ENCODE results near the gene SFTPD.

Gene SFTPD

DNA sequence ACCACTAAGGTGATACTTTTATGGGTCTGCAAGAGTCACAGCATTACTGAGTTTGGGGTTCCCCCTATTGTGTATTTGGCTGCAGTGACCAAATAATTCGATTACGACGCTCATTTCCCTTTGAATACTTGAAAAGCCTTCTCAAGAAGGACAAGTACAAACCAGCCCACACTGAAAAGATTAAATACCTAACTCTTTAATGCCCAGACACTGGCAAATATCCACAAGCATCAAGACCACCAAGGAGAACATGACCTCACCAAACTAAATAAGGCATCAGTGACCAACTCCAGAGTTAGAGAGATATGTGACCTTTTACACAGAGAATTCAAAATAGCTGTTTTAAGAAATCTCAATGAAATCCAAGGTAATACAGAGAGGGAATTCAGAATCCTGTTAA lies 31.8 kb upstream of the SFTPD start:
- Histone ChIP-seq H3K27me3 (ENCODE audit: control insufficient read depth, insufficient read depth, low read length) (peaks cover 25% of the 10 kb centered on the region), H3K9me3 (ENCODE audit: control insufficient read depth, insufficient read depth, low read length) (no peaks in the 10 kb centered on the region), H3K36me3 (ENCODE audit: control insufficient read depth, insufficient read depth, low read length) (no peaks in the 10 kb centered on the region), H3K4me3 (ENCODE audit: low read depth, low read length) (no peak overlapping the region), H3K9ac (ENCODE audit: low read depth, low read length) (no peak overlapping the region), H3K4me1 (ENCODE audit: control insufficient read depth, insufficient read depth, low read length) (no peaks in the 10 kb centered on the region)

- H3K4me3 ChIP-seq (ENCODE audit: low read depth, low read length) = no peak overlapping the region
- no peaks in the 10 kb centered on the region for H3K4me1 ChIP-seq (ENCODE audit: control insufficient read depth, insufficient read depth, low read length)
- H3K27me3 ChIP-seq (ENCODE audit: control insufficient read depth, insufficient read depth, low read length) = peaks cover 25% of the 10 kb centered on the region
- H3K9me3 ChIP-seq (ENCODE audit: control insufficient read depth, insufficient read depth, low read length) = no peaks in the 10 kb centered on the region
- no peak overlapping the region for H3K9ac ChIP-seq (ENCODE audit: low read depth, low read length)
- H3K36me3 ChIP-seq (ENCODE audit: control insufficient read depth, insufficient read depth, low read length) = no peaks in the 10 kb centered on the region
Measured at GRCh38 chr10:79979976-79980687, 31.2 kb upstream of the SFTPD start.

- Histone ChIP-seq H3K36me3 (ENCODE audit: control insufficient read depth, insufficient read depth, low read length) (no peaks in the 10 kb centered on the region), H3K9me3 (ENCODE audit: control insufficient read depth, insufficient read depth, low read length) (no peaks in the 10 kb centered on the region), H3K27me3 (ENCODE audit: control insufficient read depth, insufficient read depth, low read length) (peaks cover 25% of the 10 kb centered on the region), H3K9ac (ENCODE audit: low read depth, low read length) (no peak overlapping the region), H3K4me3 (ENCODE audit: low read depth, low read length) (no peak overlapping the region), H3K4me1 (ENCODE audit: control insufficient read depth, insufficient read depth, low read length) (no peaks in the 10 kb centered on the region)
Measured at GRCh38 chr10:79979310-79979975, 30.5 kb upstream of the SFTPD start.

GRCh38 chr10:79976999-79977398 lies 28.1 kb upstream of the SFTPD start:
- H3K27me3 ChIP-seq (ENCODE audit: control insufficient read depth, insufficient read depth, low read length) = peaks cover 12% of the 10 kb centered on the region
- H3K9me3 ChIP-seq (ENCODE audit: control insufficient read depth, insufficient read depth, low read length) = no peaks in the 10 kb centered on the region
- no peak overlapping the region for H3K9ac ChIP-seq (ENCODE audit: low read depth, low read length)
- no peaks in the 10 kb centered on the region for H3K36me3 ChIP-seq (ENCODE audit: control insufficient read depth, insufficient read depth, low read length)
- H3K4me1 ChIP-seq (ENCODE audit: control insufficient read depth, insufficient read depth, low read length) = no peaks in the 10 kb centered on the region
- no peak overlapping the region for H3K4me3 ChIP-seq (ENCODE audit: low read depth, low read length)

- Histone ChIP-seq H3K9ac (ENCODE audit: low read depth, low read length) (no peak overlapping the region), H3K4me3 (ENCODE audit: low read depth, low read length) (no peak overlapping the region), H3K27me3 (ENCODE audit: control insufficient read depth, insufficient read depth, low read length) (no peaks in the 10 kb centered on the region), H3K9me3 (ENCODE audit: control insufficient read depth, insufficient read depth, low read length) (no peaks in the 10 kb centered on the region), H3K4me1 (ENCODE audit: control insufficient read depth, insufficient read depth, low read length) (no peaks in the 10 kb centered on the region), H3K36me3 (ENCODE audit: control insufficient read depth, insufficient read depth, low read length) (no peaks in the 10 kb centered on the region)
Measured at GRCh38 chr10:79970062-79970461, 21.2 kb upstream of the SFTPD start.

DNA sequence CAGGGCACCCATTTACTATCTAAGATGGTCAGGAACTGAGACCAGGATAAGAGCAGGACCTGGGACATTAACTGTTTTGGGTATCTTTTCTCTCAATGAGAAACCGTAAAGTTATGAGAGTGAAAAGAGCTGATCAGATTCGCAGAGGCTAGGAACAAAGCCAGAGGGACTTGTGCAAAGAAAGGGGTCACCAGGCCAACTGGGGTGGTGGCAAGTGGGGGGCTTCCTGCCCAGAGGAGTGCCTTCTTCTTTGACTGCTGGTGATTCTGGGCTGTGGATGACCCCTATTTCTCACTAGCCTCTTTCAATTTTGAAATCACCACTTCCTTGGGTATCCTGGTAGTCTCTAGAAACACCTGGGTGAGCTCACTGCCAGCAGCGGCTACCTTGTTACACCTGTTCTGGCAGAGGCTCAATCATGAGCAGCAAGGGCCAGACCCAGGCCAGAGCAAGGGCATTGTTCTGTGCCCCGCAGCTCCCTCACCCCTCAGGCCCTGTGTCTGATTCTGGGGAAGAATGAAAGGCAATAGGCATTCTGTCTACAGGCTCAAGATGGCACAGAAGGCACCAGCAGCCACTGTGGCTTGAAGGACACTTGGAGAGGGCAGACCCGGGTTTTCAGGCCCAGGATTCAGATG lies 999 bp downstream of the SFTPD start:
- Histone ChIP-seq H3K9me3 (ENCODE audit: control insufficient read depth, insufficient read depth, low read length) (no peaks in the 10 kb centered on the region), H3K4me1 (ENCODE audit: control insufficient read depth, insufficient read depth, low read length) (no peaks in the 10 kb centered on the region), H3K36me3 (ENCODE audit: control insufficient read depth, insufficient read depth, low read length) (no peaks in the 10 kb centered on the region), H3K9ac (ENCODE audit: low read depth, low read length) (no peak overlapping the region), H3K27me3 (ENCODE audit: control insufficient read depth, insufficient read depth, low read length) (no peaks in the 10 kb centered on the region), H3K4me3 (ENCODE audit: low read depth, low read length) (no peak overlapping the region)

- no peaks in the 10 kb centered on the region for H3K9me3 ChIP-seq (ENCODE audit: control insufficient read depth, insufficient read depth, low read length)
- no peak overlapping the region for H3K9ac ChIP-seq (ENCODE audit: low read depth, low read length)
- H3K36me3 ChIP-seq (ENCODE audit: control insufficient read depth, insufficient read depth, low read length) = no peaks in the 10 kb centered on the region
- H3K4me1 ChIP-seq (ENCODE audit: control insufficient read depth, insufficient read depth, low read length) = no peaks in the 10 kb centered on the region
- H3K4me3 ChIP-seq (ENCODE audit: low read depth, low read length) = no peak overlapping the region
- no peaks in the 10 kb centered on the region for H3K27me3 ChIP-seq (ENCODE audit: control insufficient read depth, insufficient read depth, low read length)
Measured at GRCh38 chr10:79947083-79947415, 1.9 kb downstream of the SFTPD start.

DNA sequence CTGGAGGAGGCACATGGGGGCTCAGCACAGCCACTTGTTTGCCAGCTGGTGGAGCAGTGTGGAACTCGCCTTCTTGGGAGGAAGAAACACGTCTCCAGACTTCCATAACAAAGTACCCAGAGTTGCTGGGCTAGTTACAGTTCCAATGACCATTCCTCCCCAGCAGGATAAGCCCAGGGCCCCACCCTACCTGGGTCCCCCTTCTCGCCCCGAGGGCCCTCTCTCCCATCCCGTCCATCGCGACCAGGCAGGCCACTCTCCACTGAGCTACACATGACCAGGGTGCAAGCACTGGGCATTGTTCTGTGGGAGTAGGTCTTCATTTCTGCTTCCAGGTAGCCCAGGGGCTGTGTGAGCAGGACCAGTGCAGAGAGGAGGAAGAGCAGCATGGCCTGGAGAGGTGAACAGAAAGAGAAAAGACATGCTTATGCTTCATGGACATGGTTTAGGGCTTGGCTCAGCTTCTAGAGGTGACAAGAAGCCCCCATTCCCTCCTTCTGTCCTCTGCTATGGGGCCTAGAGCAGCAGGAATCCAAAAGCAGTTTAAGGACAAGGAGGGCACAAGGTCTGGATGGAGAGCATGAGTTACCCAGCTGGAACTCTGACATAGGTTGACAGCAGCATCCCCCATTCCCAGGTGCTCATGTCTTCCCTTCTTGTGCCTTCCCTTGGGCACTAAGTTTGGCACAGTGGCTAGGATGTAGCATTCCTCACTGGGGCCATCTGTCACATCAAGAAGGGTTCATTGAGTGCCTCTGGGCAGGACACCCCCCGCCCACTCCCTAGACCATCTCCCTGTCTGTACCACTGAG lies 2.4 kb downstream of the SFTPD start:
- Histone ChIP-seq H3K36me3 (ENCODE audit: control insufficient read depth, insufficient read depth, low read length) (no peaks in the 10 kb centered on the region), H3K9me3 (ENCODE audit: control insufficient read depth, insufficient read depth, low read length) (no peaks in the 10 kb centered on the region), H3K27me3 (ENCODE audit: control insufficient read depth, insufficient read depth, low read length) (no peaks in the 10 kb centered on the region), H3K4me3 (ENCODE audit: low read depth, low read length) (no peak overlapping the region), H3K9ac (ENCODE audit: low read depth, low read length) (no peak overlapping the region), H3K4me1 (ENCODE audit: control insufficient read depth, insufficient read depth, low read length) (no peaks in the 10 kb centered on the region)

GRCh38 chr10:79944428-79945395 lies 4.2 kb downstream of the SFTPD start:
- Histone ChIP-seq H3K9ac (ENCODE audit: low read depth, low read length) (no peak overlapping the region), H3K27me3 (ENCODE audit: control insufficient read depth, insufficient read depth, low read length) (no peaks in the 10 kb centered on the region), H3K4me3 (ENCODE audit: low read depth, low read length) (no peak overlapping the region), H3K9me3 (ENCODE audit: control insufficient read depth, insufficient read depth, low read length) (no peaks in the 10 kb centered on the region), H3K36me3 (ENCODE audit: control insufficient read depth, insufficient read depth, low read length) (no peaks in the 10 kb centered on the region), H3K4me1 (ENCODE audit: control insufficient read depth, insufficient read depth, low read length) (no peaks in the 10 kb centered on the region)

GRCh38 chr10:79943871-79944270 lies 5.0 kb downstream of the SFTPD start:
- H3K4me3 ChIP-seq (ENCODE audit: low read depth, low read length) = no peak overlapping the region
- no peaks in the 10 kb centered on the region for H3K9me3 ChIP-seq (ENCODE audit: control insufficient read depth, insufficient read depth, low read length)
- no peaks in the 10 kb centered on the region for H3K36me3 ChIP-seq (ENCODE audit: control insufficient read depth, insufficient read depth, low read length)
- H3K9ac ChIP-seq (ENCODE audit: low read depth, low read length) = no peak overlapping the region
- H3K27me3 ChIP-seq (ENCODE audit: control insufficient read depth, insufficient read depth, low read length) = no peaks in the 10 kb centered on the region
- H3K4me1 ChIP-seq (ENCODE audit: control insufficient read depth, insufficient read depth, low read length) = no peaks in the 10 kb centered on the region

Data from iPS-15b (cell line).